GM12878 (cell line): Measurements from ENCODE around the gene GDAP2.

Source experiments
- CTCF ChIP-seq, 3 experiments: IDR thresholded peaks in 2 of 3; conservative IDR thresholded peaks in 1 of 3; 2 replicates each; pipeline ENCODE4 v1.5.1; 2011; ENCODE audit warnings: low read depth in 3 of 3, low read length in 3 of 3, mild to moderate bottlenecking in 3 of 3, control low read depth in 2 of 3, moderate library complexity in 2 of 3, inconsistent platforms in 1 of 3, mixed read lengths in 1 of 3; ENCODE audit not compliant: control insufficient read depth in 2 of 3, insufficient read depth in 1 of 3; ENCODE audit errors: extremely low read depth in 1 of 3
- JUNB ChIP-seq: IDR thresholded peaks from 2 replicates; pipeline ENCODE4 v1.6.1; 2016; ENCODE audit warnings: antibody characterized with exemption, mild to moderate bottlenecking
- MAX ChIP-seq: IDR thresholded peaks from 2 replicates; pipeline ENCODE4 v1.6.1; 2012; ENCODE audit warnings: low read depth, low read length, improper control_type of control experiment
- POLR2AphosphoS5 ChIP-seq: IDR thresholded peaks from 2 replicates; pipeline ENCODE4 v1.6.1; 2011; ENCODE audit warnings: mild to moderate bottlenecking, low read length, inconsistent platforms
- RCOR1 ChIP-seq: conservative IDR thresholded peaks from 2 replicates; pipeline ENCODE4 v1.6.1; 2012; ENCODE audit warnings: low read depth, low read length, improper control_type of control experiment
- REST ChIP-seq: IDR thresholded peaks from 2 replicates; pipeline ENCODE4 v1.6.1; 2012; ENCODE audit warnings: mild to moderate bottlenecking, low read depth, low read length
- TCF12 ChIP-seq: IDR thresholded peaks from 2 replicates; pipeline ENCODE4 v1.6.1; 2011; ENCODE audit warnings: low read depth, mild to moderate bottlenecking, low read length
- WRNIP1 ChIP-seq: IDR thresholded peaks from 2 replicates; pipeline ENCODE4 v1.6.1; 2011; ENCODE audit warnings: low read depth, low read length, improper control_type of control experiment, borderline replicate concordance
- ZBTB40 ChIP-seq: fragments of 450-650 bp; IDR thresholded peaks from 2 replicates; pipeline ENCODE4 v1.6.1; 2016; ENCODE audit warnings: mild to moderate bottlenecking, moderate library complexity, borderline replicate concordance
- ZZZ3 ChIP-seq: IDR thresholded peaks from 2 replicates; pipeline ENCODE4 v1.6.1; 2011; ENCODE audit warnings: low read depth; ENCODE audit not compliant: control insufficient read depth, insufficient read length

GRCh38 chr1:117971777-117972176, 42.4 kb upstream of the GDAP2 start:
- TF ChIP-seq RCOR1 (no peak), ZZZ3 (no peak), REST (no peak), TCF12 (no peak), CTCF (IDR thresholded peaks at IDR 0.05 in 2 of 3, conservative IDR thresholded peaks at IDR 0.05 in 1 of 3; ENCODE audit: control insufficient read depth in 2 of 3, extremely low read depth in 1 of 3, insufficient read depth in 1 of 3, low read depth in 3 of 3, low read length in 3 of 3) (no peak), MAX (no peak), WRNIP1 (no peak), POLR2AphosphoS5 (no peak), ZBTB40 (no peak), JUNB (no peak)
